Loucy (cell line): ENCODE results near the gene STYXL2.

Experiments
- H2AFZ ChIP-seq: fragments of 200-600 bp; sonication (generic); 2 replicates; pipeline ENCODE4 v1.6.0; 2016; ENCODE audit warnings: antibody characterized with exemption, mild to moderate bottlenecking, low read length, moderate library complexity
- H3F3A ChIP-seq: fragments of 200-600 bp; 2 replicates; pipeline ENCODE4 v1.6.0; 2016; ENCODE audit warnings: antibody characterized with exemption, low read depth, mild to moderate bottlenecking
- H3K27me3 ChIP-seq: fragments of 200-600 bp; sonication (generic); 2 replicates; pipeline ENCODE4 v1.6.1; 2014; ENCODE audit warnings: low read length, mild to moderate bottlenecking; ENCODE audit not compliant: insufficient read depth, poor library complexity, severe bottlenecking
- H3K36me3 ChIP-seq: fragments of 200-600 bp; sonication (generic); 2 replicates; pipeline ENCODE4 v1.6.1; 2016; ENCODE audit warnings: low read length; ENCODE audit not compliant: insufficient read depth
- H3K4me1 ChIP-seq: fragments of 200-600 bp; sonication (generic); 2 replicates; pipeline ENCODE4 v1.5.1; 2014; ENCODE audit warnings: low read length, mild to moderate bottlenecking; ENCODE audit not compliant: insufficient read depth, poor library complexity, severe bottlenecking
- H3K4me2 ChIP-seq: fragments of 200-600 bp; sonication (generic); 2 replicates; pipeline ENCODE4 v1.6.0; 2014; ENCODE audit warnings: antibody characterized with exemption, low read length, low read depth, mild to moderate bottlenecking; ENCODE audit not compliant: poor library complexity, severe bottlenecking
- H3K4me3 ChIP-seq: fragments of 200-600 bp; sonication (generic); 2 replicates; pipeline ENCODE4 v1.5.1; 2014; ENCODE audit warnings: low read length, mild to moderate bottlenecking, mixed read lengths; ENCODE audit not compliant: poor library complexity, severe bottlenecking
- H3K79me2 ChIP-seq: fragments of 200-600 bp; sonication (generic); 2 replicates; pipeline ENCODE4 v1.6.1; 2014; ENCODE audit warnings: low read length; ENCODE audit not compliant: insufficient read depth
- H3K9ac ChIP-seq: fragments of 200-600 bp; sonication (generic); 2 replicates; pipeline ENCODE4 v1.6.0; 2014; ENCODE audit warnings: mild to moderate bottlenecking, low read depth, low read length, moderate library complexity; ENCODE audit not compliant: poor library complexity, severe bottlenecking
- H3K9me2 ChIP-seq: fragments of 200-600 bp; sonication (generic); replicated peaks from 2 replicates; pipeline ENCODE4 v1.6.1; 2016; ENCODE audit warnings: low read depth, low read length, mixed read lengths
- H3K9me3 ChIP-seq: fragments of 200-600 bp; sonication (generic); 2 replicates; pipeline ENCODE4 v1.6.1; 2014; ENCODE audit warnings: mild to moderate bottlenecking, antibody characterized with exemption, low read length, low read depth; ENCODE audit not compliant: insufficient read depth
- H4K20me1 ChIP-seq: fragments of 200-600 bp; sonication (generic); 2 replicates; pipeline ENCODE4 v1.6.0; 2014; ENCODE audit warnings: antibody characterized with exemption, low read length, mild to moderate bottlenecking; ENCODE audit not compliant: insufficient read depth, poor library complexity, severe bottlenecking
- CTCF ChIP-seq: fragments of 200-600 bp; sonication (generic); conservative IDR thresholded peaks from 2 replicates; pipeline ENCODE4 v1.5.1; 2014; ENCODE audit warnings: mild to moderate bottlenecking, antibody characterized with exemption, low read length
- EZH2phosphoT487 ChIP-seq: fragments of 200-600 bp; IDR thresholded peaks from 2 replicates; pipeline ENCODE4 v1.6.1; 2018; ENCODE audit warnings: antibody characterized with exemption, mild to moderate bottlenecking, moderate library complexity, borderline replicate concordance

The STYXL2 gene

GRCh38 chr1:167057241-167057688, 36.6 kb upstream of the STYXL2 start:
- Histone ChIP-seq H3K36me3 (peaks cover 72% of the 10 kb centered on the region; the same call in 1 of the 2 replicates), H4K20me1 (no peaks in the 10 kb centered on the region), H3K9ac (no peak overlapping the region), H3K4me2 (no peak overlapping the region), H2AFZ (no peak overlapping the region), H3K79me2 (no peaks in the 10 kb centered on the region), H3K27me3 (no peaks in the 10 kb centered on the region), H3K4me1 (no peaks in the 10 kb centered on the region), H3K4me3 (no peak overlapping the region), H3K9me2 (no peaks in the 10 kb centered on the region), H3F3A (0 out of 2 replicates have a peak, but pooled peaks cover 3% of the 10 kb centered on the region), H3K9me3 (no peaks in the 10 kb centered on the region)
- TF ChIP-seq CTCF (peak; percentile 69), EZH2phosphoT487 (no peak)

GRCh38 chr1:167059045-167059808, 34.6 kb upstream of the STYXL2 start:
- Histone ChIP-seq H3K9ac (no peak overlapping the region), H4K20me1 (no peaks in the 10 kb centered on the region), H3K4me2 (peak overlapping the region; percentile 15), H3K9me2 (no peaks in the 10 kb centered on the region), H3K4me1 (no peaks in the 10 kb centered on the region), H3K4me3 (no peak overlapping the region), H3K27me3 (no peaks in the 10 kb centered on the region), H3K36me3 (peaks cover 65% of the 10 kb centered on the region; the same call in 1 of the 2 replicates), H3K79me2 (no peaks in the 10 kb centered on the region), H3F3A (0 out of 2 replicates have a peak, but pooled peaks cover 3% of the 10 kb centered on the region), H2AFZ (no peak overlapping the region), H3K9me3 (no peaks in the 10 kb centered on the region)
- TF ChIP-seq CTCF (peak; percentile 99), EZH2phosphoT487 (no peak)

- Histone ChIP-seq H4K20me1 (no peaks in the 10 kb centered on the region), H3K4me3 (no peak overlapping the region), H3K4me2 (no peak overlapping the region), H3K79me2 (no peaks in the 10 kb centered on the region), H3K9ac (no peak overlapping the region), H3K4me1 (no peaks in the 10 kb centered on the region), H3K36me3 (peaks cover 65% of the 10 kb centered on the region; the same call in 1 of the 2 replicates), H3K9me3 (no peaks in the 10 kb centered on the region), H3K27me3 (no peaks in the 10 kb centered on the region), H2AFZ (no peak overlapping the region), H3F3A (0 out of 2 replicates have a peak, but pooled peaks cover 3% of the 10 kb centered on the region), H3K9me2 (no peaks in the 10 kb centered on the region)
- TF ChIP-seq EZH2phosphoT487 (no peak), CTCF (no peak)
Measured at GRCh38 chr1:167059809-167060107, 34.1 kb upstream of the STYXL2 start.
